Measurements from ENCODE around the gene PRSS56.

DNA sequence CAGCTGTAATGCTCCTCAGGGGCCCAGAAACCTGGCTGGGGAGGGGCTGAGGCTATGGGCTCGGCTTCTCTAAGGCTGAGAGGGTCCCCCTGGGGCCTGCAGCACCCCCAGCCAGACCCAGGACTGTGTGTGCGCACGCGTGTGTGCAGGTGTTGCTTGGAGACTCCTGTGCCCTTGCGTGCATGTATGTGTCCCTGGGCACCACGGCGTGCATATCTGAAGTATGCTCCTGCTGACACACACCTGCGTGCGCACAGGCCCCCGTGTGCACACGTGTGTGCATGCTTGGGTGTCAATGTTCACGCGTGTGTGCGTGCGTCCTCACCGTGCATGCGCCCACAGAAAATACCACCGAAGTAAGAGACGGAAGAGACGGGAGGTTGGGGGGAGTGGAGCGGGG is 17.7 kb upstream of the PRSS56 start:
- no peak for TF ChIP-seq EP300 (conservative IDR thresholded peaks at IDR 0.05; ENCODE audit: poor library complexity, severe bottlenecking)
- TF ChIP-seq, protein P1, sequence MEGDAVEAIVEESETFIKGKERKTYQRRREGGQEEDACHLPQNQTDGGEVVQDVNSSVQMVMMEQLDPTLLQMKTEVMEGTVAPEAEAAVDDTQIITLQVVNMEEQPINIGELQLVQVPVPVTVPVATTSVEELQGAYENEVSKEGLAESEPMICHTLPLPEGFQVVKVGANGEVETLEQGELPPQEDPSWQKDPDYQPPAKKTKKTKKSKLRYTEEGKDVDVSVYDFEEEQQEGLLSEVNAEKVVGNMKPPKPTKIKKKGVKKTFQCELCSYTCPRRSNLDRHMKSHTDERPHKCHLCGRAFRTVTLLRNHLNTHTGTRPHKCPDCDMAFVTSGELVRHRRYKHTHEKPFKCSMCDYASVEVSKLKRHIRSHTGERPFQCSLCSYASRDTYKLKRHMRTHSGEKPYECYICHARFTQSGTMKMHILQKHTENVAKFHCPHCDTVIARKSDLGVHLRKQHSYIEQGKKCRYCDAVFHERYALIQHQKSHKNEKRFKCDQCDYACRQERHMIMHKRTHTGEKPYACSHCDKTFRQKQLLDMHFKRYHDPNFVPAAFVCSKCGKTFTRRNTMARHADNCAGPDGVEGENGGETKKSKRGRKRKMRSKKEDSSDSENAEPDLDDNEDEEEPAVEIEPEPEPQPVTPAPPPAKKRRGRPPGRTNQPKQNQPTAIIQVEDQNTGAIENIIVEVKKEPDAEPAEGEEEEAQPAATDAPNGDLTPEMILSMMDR (IDR thresholded peaks at IDR 0.05; ENCODE audit: poor library complexity, severe bottlenecking) = no peak
- peak; percentile 27 for TF ChIP-seq MXI1 (conservative IDR thresholded peaks at IDR 0.05; ENCODE audit: poor library complexity, severe bottlenecking)
